Retinal pigment epithelial cell (primary cell): ENCODE results near the gene TREX2.
A peak's percentile ranks its signal among the peaks of the same experiment; 100 is the strongest.

ENCODE experiments used
- DNase-seq: peaks from one replicate; pipeline ENCODE4 v3.0.0-alpha.2; 2010; ENCODE audit warnings: low read depth
- H3K4me3 ChIP-seq: 2 replicates; pipeline ENCODE4 v1.5.1; 2011; ENCODE audit warnings: mild to moderate bottlenecking, low read length, control low read depth, moderate library complexity
- CTCF ChIP-seq: conservative IDR thresholded peaks from 2 replicates; pipeline ENCODE4 v1.5.1; 2011; ENCODE audit warnings: low read depth, low read length, control low read depth, inconsistent platforms

The TREX2 gene

GRCh38 chrX:153413731-153414130 lies 32.1 kb downstream of the TREX2 start:
- DNase-seq, result no peak
- H3K4me3 ChIP-seq, result no peak overlapping the region
- TF ChIP-seq CTCF, result no peak

- H3K4me3 ChIP-seq, result no peak overlapping the region
- peak; percentile 27 for TF ChIP-seq CTCF
- no peak for DNase-seq
Observed at GRCh38 chrX:153412746-153413720, 32.8 kb downstream of the TREX2 start.

DNA sequence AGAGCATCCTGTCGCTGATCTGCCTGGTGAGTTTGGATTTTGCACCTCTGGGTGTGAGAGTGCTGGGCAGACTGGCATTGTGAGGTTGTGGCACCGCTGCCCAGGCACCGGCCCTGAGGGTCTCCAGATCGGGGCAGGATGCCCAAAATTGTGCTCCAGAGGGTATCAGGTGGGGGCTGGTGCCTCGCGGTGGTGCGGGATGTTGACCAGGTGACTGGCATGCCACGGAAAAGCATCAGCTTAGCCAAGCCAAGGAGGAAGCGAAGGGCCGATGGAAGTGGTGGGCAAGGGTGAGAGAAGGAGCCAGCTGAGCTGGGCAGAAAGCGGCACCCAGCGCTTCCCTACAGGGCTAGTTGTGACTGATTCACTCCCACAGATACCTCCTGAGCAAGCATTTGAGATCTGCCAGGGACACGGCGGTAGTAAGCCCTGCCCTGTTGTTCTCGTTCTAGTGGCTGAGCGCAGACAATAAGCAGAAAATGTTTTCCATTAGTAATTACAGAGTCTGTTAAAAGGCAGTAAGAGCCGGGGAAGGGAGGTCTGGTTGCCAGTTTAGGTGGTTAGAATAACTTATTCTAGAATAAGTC lies 33.8 kb downstream of the TREX2 start:
- TF ChIP-seq CTCF, result no peak
- DNase-seq, result no peak
- H3K4me3 ChIP-seq, result peak overlapping the region; percentile 41

DNA sequence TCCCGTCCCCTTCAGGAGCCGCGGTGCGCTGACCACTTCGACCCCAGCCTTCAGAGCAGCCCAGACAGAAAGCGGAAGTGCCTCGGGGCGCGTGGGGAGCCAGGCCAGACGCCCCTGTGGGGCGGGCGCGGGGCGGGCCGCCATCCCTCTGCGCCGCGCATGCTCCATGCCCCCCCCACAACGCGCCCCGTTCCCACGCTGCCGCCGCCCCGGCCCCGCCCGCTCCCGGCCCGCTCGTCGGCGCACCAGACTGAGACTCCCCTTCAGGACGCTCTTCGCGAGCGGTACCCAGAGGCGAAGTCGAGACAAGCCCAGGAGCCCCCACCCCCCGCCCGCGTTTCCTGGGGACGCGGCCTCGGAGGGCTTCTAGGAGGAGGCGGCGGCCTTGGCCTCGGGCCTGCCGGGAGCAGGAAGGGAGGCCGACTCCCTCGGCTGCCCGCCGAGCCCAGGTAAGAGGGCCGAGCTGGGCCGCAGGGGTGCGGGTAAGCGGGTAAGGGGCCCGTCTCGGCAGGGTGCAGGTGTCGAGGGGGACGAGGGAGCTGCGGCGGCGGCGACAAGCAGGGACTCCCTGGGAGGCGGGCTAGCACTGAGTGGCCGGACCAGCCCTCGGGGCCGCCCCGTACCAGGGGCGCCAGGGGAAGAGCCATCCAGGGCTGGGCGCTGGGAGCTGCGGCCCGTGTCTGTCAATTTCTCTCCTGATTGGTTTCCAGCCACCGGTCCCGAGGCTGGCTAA lies 34.4 kb downstream of the TREX2 start, which contains the start of gene ZFP92:
TSS of gene ZFP92 (plus strand) at position 218 of the 733 bp plus-strand sequence. CDS start 6,851 bp downstream, outside the sequence.
- peak within 1 kb of the TSS; percentile 41 for H3K4me3 ChIP-seq
- no peak for TF ChIP-seq CTCF
- no peak for DNase-seq

GRCh38 chrX:153410888-153411254 lies 35.0 kb downstream of the TREX2 start:
- DNase-seq, result no peak
- TF ChIP-seq CTCF, result no peak
- peak overlapping the region; percentile 32 for H3K4me3 ChIP-seq

DNA sequence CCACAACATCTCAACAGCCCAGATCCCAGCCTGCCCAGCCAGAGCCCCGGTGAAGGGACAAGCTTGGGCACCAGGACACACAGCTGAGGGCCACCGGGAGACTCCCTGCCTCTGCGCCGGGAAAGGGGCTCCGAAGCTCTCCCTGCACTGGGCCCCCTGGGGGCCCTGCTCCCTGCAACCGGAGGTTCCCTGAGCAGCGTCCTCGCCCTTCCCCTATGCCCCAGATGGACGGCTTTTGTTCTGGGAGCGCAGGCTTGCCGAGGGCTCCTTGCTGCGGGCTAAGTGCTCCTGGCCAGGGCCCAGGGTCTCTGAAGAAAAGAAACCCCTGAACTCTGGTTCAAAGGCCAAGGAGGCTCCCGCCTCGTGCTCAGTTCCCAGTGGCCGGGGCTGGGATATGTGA lies 35.5 kb downstream of the TREX2 start:
- no peak for TF ChIP-seq CTCF
- H3K4me3 ChIP-seq, result no peak overlapping the region
- no peak for DNase-seq
